SK-N-SH (cell line): ENCODE measurements around the gene ZNF217. TPM values are rescaled to one million over a fixed set of nuclear protein-coding genes. Genes with fewer than 3 reads are reported as not detected.
"Not testable (repeated sequence)": the region's sequence is repeated elsewhere in the genome, so short reads cannot be mapped to it uniquely, and the experiment has no call there.

Experiments used
- CTCF ChIA-PET: fragments of 300-600, 350-600 bp; formaldehyde crosslinking; extraction: SDS; loops from one replicate; lab custom pipeline; 2021; lab: Yijun Ruan, JAX
- POLR2A ChIA-PET: fragments of 350-600 bp; sonication (Branson Sonifier 250); formaldehyde crosslinking; extraction: SDS; loops from one replicate; lab custom pipeline; 2020; ENCODE audit warnings: antibody characterized with exemption, inconsistent platforms; lab: Yijun Ruan, JAX
- DNase-seq: peaks from one replicate; pipeline ENCODE4 v3.0.0; 2012
- H2AFZ ChIP-seq: fragments of 200-600 bp; sonication (generic); 2 replicates; pipeline ENCODE4 v1.8.1; 2016; ENCODE audit warnings: antibody characterized with exemption, mild to moderate bottlenecking, low read depth
- H3F3A ChIP-seq: fragments of 200-600 bp; sonication (generic); replicated peaks from 2 replicates; pipeline ENCODE3; 2016; ENCODE audit warnings: antibody characterized with exemption, mild to moderate bottlenecking; ENCODE audit not compliant: insufficient read depth
- H3K27ac ChIP-seq, 2 experiments: fragments of 200-500 bp in 1 of 2; fragments of 200-600 bp in 1 of 2; sonication (Bioruptor generic) in 1 of 2; sonication (generic), shearing (Covaris generic) in 1 of 2; 2 replicates each; pipeline versions ENCODE4 v1.5.1 to v1.6.1; 2014 to 2016; ENCODE audit warnings: low read depth in 2 of 2, inconsistent platforms in 1 of 2, low read length in 1 of 2, mild to moderate bottlenecking in 1 of 2, mixed read lengths in 1 of 2
- H3K27me3 ChIP-seq: fragments of 200-600 bp; sonication (generic), shearing (Covaris generic); 2 replicates; pipeline ENCODE4 v1.6.1; 2016; ENCODE audit warnings: mixed run types; ENCODE audit not compliant: insufficient read depth
- H3K36me3 ChIP-seq, 2 experiments: fragments of 200-500 bp in 1 of 2; fragments of 200-600 bp in 1 of 2; sonication (Bioruptor generic) in 1 of 2; sonication (generic) in 1 of 2; replicated peaks in 1 of 2; 2 replicates each; pipeline versions ENCODE3 to v1.5.1; 2014 to 2016; ENCODE audit warnings: low read length in 1 of 2, mild to moderate bottlenecking in 1 of 2; ENCODE audit not compliant: insufficient read depth in 2 of 2, control insufficient read depth in 1 of 2
- H3K4me1 ChIP-seq, 2 experiments: fragments of 200-500 bp in 1 of 2; fragments of 200-600 bp in 1 of 2; sonication (Bioruptor generic) in 1 of 2; sonication (generic), shearing (Covaris generic) in 1 of 2; 2 replicates each; pipeline versions ENCODE4 v1.5.1 to v1.6.1; 2014 to 2016; ENCODE audit warnings: low read depth in 1 of 2, low read length in 1 of 2, mixed run types in 1 of 2; ENCODE audit not compliant: insufficient read depth in 2 of 2, control insufficient read depth in 1 of 2
- H3K4me2 ChIP-seq: fragments of 200-600 bp; sonication (generic), shearing (Covaris generic); 2 replicates; pipeline ENCODE4 v1.6.1; 2017; ENCODE audit warnings: mixed run types
- H3K4me3 ChIP-seq, 2 experiments: fragments of 200-500 bp in 1 of 2; fragments of 200-600 bp in 1 of 2; sonication (Bioruptor generic) in 1 of 2; sonication (generic), shearing (Covaris generic) in 1 of 2; 2 replicates each; pipeline versions ENCODE4 v1.5.1 to v1.8.1; 2014 to 2016; ENCODE audit warnings: low read depth in 2 of 2, inconsistent platforms in 1 of 2, low read length in 1 of 2, mild to moderate bottlenecking in 1 of 2, mixed read lengths in 1 of 2, moderate library complexity in 1 of 2
- H3K79me2 ChIP-seq: fragments of 200-600 bp; sonication (generic); 2 replicates; pipeline ENCODE4 v1.8.1; 2017; ENCODE audit warnings: mild to moderate bottlenecking; ENCODE audit not compliant: insufficient read depth
- H3K9ac ChIP-seq: fragments of 200-600 bp; sonication (generic); 2 replicates; pipeline ENCODE4 v1.6.1; 2017; ENCODE audit warnings: mixed run types
- H3K9me2 ChIP-seq: fragments of 200-600 bp; sonication (generic); 2 replicates; pipeline ENCODE4 v1.6.1; 2017; ENCODE audit warnings: mixed run types
- H3K9me3 ChIP-seq: fragments of 200-600 bp; sonication (generic); 2 replicates; pipeline ENCODE4 v1.6.1; 2017; ENCODE audit warnings: mixed run types, mild to moderate bottlenecking, moderate library complexity
- H4K20me1 ChIP-seq: fragments of 200-600 bp; sonication (generic); 2 replicates; pipeline ENCODE4 v1.6.1; 2017; ENCODE audit warnings: mild to moderate bottlenecking, mixed run types; ENCODE audit not compliant: insufficient read depth
- EP300 ChIP-seq, 2 experiments: IDR thresholded peaks; 2 replicates each; pipeline versions ENCODE4 v1.4.0 to v1.6.1; 2012; ENCODE audit warnings: borderline replicate concordance in 1 of 2, low read depth in 1 of 2, low read length in 1 of 2
- EZH2phosphoT487 ChIP-seq: fragments of 200-600 bp; sonication (generic); IDR thresholded peaks from 2 replicates; pipeline ENCODE4 v1.6.1; 2017; ENCODE audit warnings: low read depth, mixed run types, mild to moderate bottlenecking, antibody characterized with exemption, moderate library complexity, borderline replicate concordance
- FOXM1 ChIP-seq: IDR thresholded peaks from 2 replicates; pipeline ENCODE4 v1.4.0; 2012; ENCODE audit warnings: low read depth, mild to moderate bottlenecking
- GATA2 ChIP-seq: sonication (generic); formaldehyde crosslinking; IDR thresholded peaks from 2 replicates; pipeline ENCODE4 v1.5.0; 2020; ENCODE audit warnings: mild to moderate bottlenecking, missing genetic modification reagents
- JUND ChIP-seq: IDR thresholded peaks from 2 replicates; pipeline ENCODE4 v1.4.0; 2012
- POLR2AphosphoS5 ChIP-seq: IDR thresholded peaks from 2 replicates; pipeline ENCODE4 v1.6.1; 2012; ENCODE audit warnings: low read depth, low read length
- SIN3A ChIP-seq: IDR thresholded peaks from 2 replicates; pipeline ENCODE4 v1.6.1; 2012; ENCODE audit warnings: low read depth, mild to moderate bottlenecking, low read length, moderate library complexity, borderline replicate concordance
- YY1 ChIP-seq: IDR thresholded peaks from 2 replicates; pipeline ENCODE4 v1.4.0; 2012; ENCODE audit warnings: low read depth, mild to moderate bottlenecking
- ZBTB33 ChIP-seq: IDR thresholded peaks from 2 replicates; pipeline ENCODE4 v1.4.0; 2012; ENCODE audit warnings: low read depth, borderline replicate concordance
- WGBS: methylation state at CpG from one replicate; pipeline ENCODE4 v1.1.6; 2017; ENCODE audit warnings: low lambda C conversion rate; 5-methylcytosine and 5-hydroxymethylcytosine counted together
- polyA plus RNA-seq, 3 experiments: library from polyadenylated mRNA; depleted of rRNA; stranded (reverse); fragments of >200 nt; gene quantifications; 2 replicates each; pipeline ENCODE4 v1.2.3, GENCODE V29; 2012
- TF ChIP-seq, protein P1 (sequence below): IDR thresholded peaks from 2 replicates; pipeline ENCODE4 v1.4.0; 2012; ENCODE audit warnings: low read depth
- TF ChIP-seq, protein P2 (sequence below): IDR thresholded peaks from 2 replicates; pipeline ENCODE4; 2012

Gene ZNF217
- polyA plus RNA-seq, 1 of the 3 experiments (the other 2 are of a cell fraction) = 6.9 TPM

- WGBS = 80% methylated on average over 5 of the region's 5 CpGs
- H3K4me3 ChIP-seq = no peak overlapping the region
- TF ChIP-seq, protein P1, sequence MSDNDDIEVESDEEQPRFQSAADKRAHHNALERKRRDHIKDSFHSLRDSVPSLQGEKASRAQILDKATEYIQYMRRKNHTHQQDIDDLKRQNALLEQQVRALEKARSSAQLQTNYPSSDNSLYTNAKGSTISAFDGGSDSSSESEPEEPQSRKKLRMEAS = no peak
- TF ChIP-seq JUND (no peak), EZH2phosphoT487 (no peak), POLR2AphosphoS5 (no peak), SIN3A (no peak), YY1 (no peak), FOXM1 (no peak), EP300 (IDR thresholded peaks at IDR 0.05; ENCODE audit: borderline replicate concordance in 1 of 2, low read depth in 1 of 2, low read length in 1 of 2) (no peak), ZBTB33 (no peak), GATA2 (CRISPR knock-in tag) (no peak)
- TF ChIP-seq, protein P2, sequence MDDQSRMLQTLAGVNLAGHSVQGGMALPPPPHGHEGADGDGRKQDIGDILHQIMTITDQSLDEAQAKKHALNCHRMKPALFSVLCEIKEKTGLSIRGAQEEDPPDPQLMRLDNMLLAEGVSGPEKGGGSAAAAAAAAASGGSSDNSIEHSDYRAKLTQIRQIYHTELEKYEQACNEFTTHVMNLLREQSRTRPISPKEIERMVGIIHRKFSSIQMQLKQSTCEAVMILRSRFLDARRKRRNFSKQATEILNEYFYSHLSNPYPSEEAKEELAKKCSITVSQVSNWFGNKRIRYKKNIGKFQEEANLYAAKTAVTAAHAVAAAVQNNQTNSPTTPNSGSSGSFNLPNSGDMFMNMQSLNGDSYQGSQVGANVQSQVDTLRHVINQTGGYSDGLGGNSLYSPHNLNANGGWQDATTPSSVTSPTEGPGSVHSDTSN = no peak
- H3K9me2 ChIP-seq = no peaks in the 10 kb centered on the region
- no peak for DNase-seq
- no peaks in the 10 kb centered on the region for H3F3A ChIP-seq
- CTCF ChIA-PET = no interaction called here
- POLR2A ChIA-PET = no interaction called here
- H3K27me3 ChIP-seq = no peaks in the 10 kb centered on the region
- H3K9me3 ChIP-seq = no peaks in the 10 kb centered on the region
- H3K4me1 ChIP-seq = no peaks in the 10 kb centered on the region
- no peaks in the 10 kb centered on the region for H3K36me3 ChIP-seq
- no peaks in the 10 kb centered on the region for H4K20me1 ChIP-seq
- H3K4me2 ChIP-seq = no peak overlapping the region
- H3K79me2 ChIP-seq = no peaks in the 10 kb centered on the region
- H3K9ac ChIP-seq = no peak overlapping the region
- no peak overlapping the region for H2AFZ ChIP-seq
- H3K27ac ChIP-seq = no peak overlapping the region
Measured at GRCh38 chr20:53629436-53629835, 35.8 kb upstream of the ZNF217 start.

GRCh38 chr20:53628758-53629157, 35.1 kb upstream of the ZNF217 start:
- DNase-seq, POLR2A ChIA-PET, H3K36me3 ChIP-seq, H3K9me2 ChIP-seq, H3K79me2 ChIP-seq, H3K4me2 ChIP-seq, H3K27me3 ChIP-seq, H4K20me1 ChIP-seq, H3K4me1 ChIP-seq, H3K27ac ChIP-seq, H3F3A ChIP-seq, H3K4me3 ChIP-seq, H2AFZ ChIP-seq, H3K9ac ChIP-seq, H3K9me3 ChIP-seq: not testable (repeated sequence)
- CTCF ChIA-PET = interaction anchor here (1.0 kb wide), 1 partner anchor 14 kb away, joined by 3 read pairs; no protein-coding TSS in a partner anchor
- WGBS = 95% methylated on average over 6 of the region's 6 CpGs
